ENCODE measurements around the gene TCP11L2.

The TCP11L2 gene

GRCh38 chr12:106333756-106334155, 31.2 kb downstream of the TCP11L2 start:
- ATAC-seq (ENCODE audit: low read depth): no peak

GRCh38 chr12:106341086-106341877, 38.7 kb downstream of the TCP11L2 start:
- Histone ChIP-seq H3K27me3 (ENCODE audit: insufficient read depth, poor library complexity, severe bottlenecking) (no peaks in the 10 kb centered on the region), H3K4me1 (ENCODE audit: insufficient read depth, poor library complexity, severe bottlenecking) (no peaks in the 10 kb centered on the region), H3K4me3 (ENCODE audit: severe bottlenecking) (no peak overlapping the region), H3K36me3 (ENCODE audit: low read depth) (no peaks in the 10 kb centered on the region), H3K27ac (ENCODE audit: poor library complexity, severe bottlenecking) (no peak overlapping the region), H3K9me3 (ENCODE audit: severe bottlenecking) (no peaks in the 10 kb centered on the region)
- no peak for TF ChIP-seq CTCF (IDR thresholded peaks at IDR 0.05; ENCODE audit: poor library complexity, severe bottlenecking)
- DNase-seq (ENCODE audit: low spot score) (no peak), ATAC-seq (ENCODE audit: low read depth) (no peak)

More at GRCh38 chr12:106333756-106334155, 31.2 kb downstream of the TCP11L2 start:
- H3K9me3 ChIP-seq (ENCODE audit: severe bottlenecking): no peaks in the 10 kb centered on the region
- TF ChIP-seq CTCF (IDR thresholded peaks at IDR 0.05; ENCODE audit: poor library complexity, severe bottlenecking): no peak
- no peak for DNase-seq (ENCODE audit: low spot score)
- no peaks in the 10 kb centered on the region for H3K27me3 ChIP-seq (ENCODE audit: insufficient read depth, poor library complexity, severe bottlenecking)
- no peaks in the 10 kb centered on the region for H3K36me3 ChIP-seq (ENCODE audit: low read depth)
- H3K27ac ChIP-seq (ENCODE audit: poor library complexity, severe bottlenecking): no peak overlapping the region
- H3K4me3 ChIP-seq (ENCODE audit: severe bottlenecking): no peak overlapping the region
- H3K4me1 ChIP-seq (ENCODE audit: insufficient read depth, poor library complexity, severe bottlenecking): no peaks in the 10 kb centered on the region

GRCh38 chr12:106342397-106343213, 40.1 kb downstream of the TCP11L2 start:
- H3K36me3 ChIP-seq (ENCODE audit: low read depth): no peaks in the 10 kb centered on the region
- TF ChIP-seq CTCF (IDR thresholded peaks at IDR 0.05; ENCODE audit: poor library complexity, severe bottlenecking): no peak
- no peak for DNase-seq (ENCODE audit: low spot score)
- H3K27ac ChIP-seq (ENCODE audit: poor library complexity, severe bottlenecking): peak overlapping the region; percentile 23
- ATAC-seq (ENCODE audit: low read depth): peak; percentile 81
- no peaks in the 10 kb centered on the region for H3K27me3 ChIP-seq (ENCODE audit: insufficient read depth, poor library complexity, severe bottlenecking)
- H3K4me3 ChIP-seq (ENCODE audit: severe bottlenecking): no peak overlapping the region
- H3K4me1 ChIP-seq (ENCODE audit: insufficient read depth, poor library complexity, severe bottlenecking): no peaks in the 10 kb centered on the region
- no peaks in the 10 kb centered on the region for H3K9me3 ChIP-seq (ENCODE audit: severe bottlenecking)

- Histone ChIP-seq H3K36me3 (ENCODE audit: low read depth) (no peaks in the 10 kb centered on the region), H3K4me3 (ENCODE audit: severe bottlenecking) (no peak overlapping the region), H3K27ac (ENCODE audit: poor library complexity, severe bottlenecking) (peak overlapping the region; percentile 23), H3K27me3 (ENCODE audit: insufficient read depth, poor library complexity, severe bottlenecking) (no peaks in the 10 kb centered on the region), H3K4me1 (ENCODE audit: insufficient read depth, poor library complexity, severe bottlenecking) (no peaks in the 10 kb centered on the region), H3K9me3 (ENCODE audit: severe bottlenecking) (no peaks in the 10 kb centered on the region)
- ATAC-seq (ENCODE audit: low read depth): peak; percentile 23
- no peak for DNase-seq (ENCODE audit: low spot score)
- no peak for TF ChIP-seq CTCF (IDR thresholded peaks at IDR 0.05; ENCODE audit: poor library complexity, severe bottlenecking)
Observed at GRCh38 chr12:106343214-106343528, 40.6 kb downstream of the TCP11L2 start.
